OCI-LY3 (cell line): Measurements from ENCODE around the gene CRB3.

Experiments used
- H2AFZ ChIP-seq: fragments of 200-600, 300-600 bp; shearing (Covaris generic); 2 replicates; pipeline ENCODE4 v1.6.0; 2014; ENCODE audit warnings: antibody characterized with exemption, low read depth, low read length
- H3K27ac ChIP-seq: fragments of 200-600, 300-600 bp; sonication (generic); 2 replicates; pipeline ENCODE4 v1.5.1; 2014; ENCODE audit warnings: mild to moderate bottlenecking, low read length, moderate library complexity, mixed read lengths
- H3K27me3 ChIP-seq: fragments of 200-600, 300-600 bp; sonication (generic); 2 replicates; pipeline ENCODE4 v1.6.1; 2014; ENCODE audit warnings: low read depth, low read length, mixed read lengths
- H3K36me3 ChIP-seq: fragments of 200-600, 300-600 bp; sonication (generic); replicated peaks from 2 replicates; pipeline ENCODE3; 2014; ENCODE audit warnings: low read depth, low read length, mixed read lengths
- H3K4me1 ChIP-seq: fragments of 300-600, 200-600 bp; sonication (generic); 2 replicates; pipeline ENCODE4 v1.6.1; 2014; ENCODE audit warnings: low read length, mixed read lengths
- H3K4me2 ChIP-seq: fragments of 200-600, 300-600 bp; sonication (generic); 2 replicates; pipeline ENCODE4 v1.6.1; 2014; ENCODE audit warnings: low read length, mixed read lengths
- H3K4me3 ChIP-seq: fragments of 300-600, 200-600 bp; sonication (generic); 2 replicates; pipeline ENCODE4 v1.5.1; 2014; ENCODE audit warnings: antibody characterized with exemption, mild to moderate bottlenecking, low read length, moderate library complexity
- H3K79me2 ChIP-seq: fragments of 300-600, 200-600 bp; shearing (Covaris generic); 2 replicates; pipeline ENCODE4 v1.6.1; 2014; ENCODE audit warnings: mild to moderate bottlenecking, low read length, mixed read lengths
- H3K9ac ChIP-seq: fragments of 300-600, 200-600 bp; shearing (Covaris generic); 2 replicates; pipeline ENCODE4 v1.6.0; 2014; ENCODE audit warnings: mild to moderate bottlenecking, low read length, moderate library complexity
- H3K9me3 ChIP-seq: fragments of 200-600, 300-600 bp; shearing (Covaris generic); 2 replicates; pipeline ENCODE4 v1.6.1; 2014; ENCODE audit warnings: low read length, mixed read lengths; ENCODE audit not compliant: insufficient read depth
- H4K20me1 ChIP-seq: fragments of 200-600, 300-600 bp; sonication (generic); 2 replicates; pipeline ENCODE4 v1.6.1; 2016; ENCODE audit warnings: low read length, mixed read lengths; ENCODE audit not compliant: insufficient read depth
- CTCF ChIP-seq: fragments of 200-600, 300-600 bp; sonication (generic); IDR thresholded peaks from 2 replicates; pipeline ENCODE4 v1.5.1; 2014; ENCODE audit warnings: antibody characterized with exemption, low read length, low read depth
- EZH2phosphoT487 ChIP-seq: fragments of 200-600 bp; shearing (Covaris generic); IDR thresholded peaks from 2 replicates; pipeline ENCODE4 v1.6.1; 2018; ENCODE audit warnings: antibody characterized with exemption, mixed run types, low read depth

The CRB3 gene

GRCh38 chr19:6421075-6422014, 42.7 kb upstream of the CRB3 start:
- no peak for TF ChIP-seq CTCF
- no peak for TF ChIP-seq EZH2phosphoT487
- H4K20me1 ChIP-seq = peaks cover 72% of the 10 kb centered on the region
- no peak overlapping the region for H3K27ac ChIP-seq
- peaks cover 70% of the 10 kb centered on the region for H3K36me3 ChIP-seq
- peaks cover 81% of the 10 kb centered on the region for H3K79me2 ChIP-seq
- no peak overlapping the region for H3K4me2 ChIP-seq
- no peak overlapping the region for H3K4me3 ChIP-seq
- peaks cover 24% of the 10 kb centered on the region for H3K4me1 ChIP-seq
- no peak overlapping the region for H3K9ac ChIP-seq
- H2AFZ ChIP-seq = no peak overlapping the region
- H3K9me3 ChIP-seq = no peaks in the 10 kb centered on the region
- no peaks in the 10 kb centered on the region for H3K27me3 ChIP-seq

- Histone ChIP-seq H3K36me3 (peaks cover 52% of the 10 kb centered on the region), H3K4me2 (peak overlapping the region; percentile 90), H3K9ac (peak overlapping the region; percentile 90), H4K20me1 (peaks cover 55% of the 10 kb centered on the region), H3K27ac (peak overlapping the region; percentile 62), H2AFZ (no peak overlapping the region), H3K4me3 (peak overlapping the region; percentile 88), H3K79me2 (peaks cover 65% of the 10 kb centered on the region), H3K27me3 (no peaks in the 10 kb centered on the region), H3K4me1 (peaks cover 24% of the 10 kb centered on the region), H3K9me3 (no peaks in the 10 kb centered on the region)
- TF ChIP-seq CTCF (no peak), EZH2phosphoT487 (no peak)
Observed at GRCh38 chr19:6423499-6424194, 40.4 kb upstream of the CRB3 start.

- H3K4me2 ChIP-seq = peak within 1 kb of the TSS; percentile 90
- peak within 1 kb of the TSS; percentile 90 for H3K9ac ChIP-seq
- peaks cover 45% of the 10 kb centered on the region for H3K36me3 ChIP-seq
- peaks cover 26% of the 10 kb centered on the region for H3K4me1 ChIP-seq
- TF ChIP-seq CTCF (no peak), EZH2phosphoT487 (no peak)
- peak within 1 kb of the TSS; percentile 62 for H3K27ac ChIP-seq
- no peaks in the 10 kb centered on the region for H3K9me3 ChIP-seq
- peaks cover 47% of the 10 kb centered on the region for H4K20me1 ChIP-seq
- H3K27me3 ChIP-seq = no peaks in the 10 kb centered on the region
- H3K79me2 ChIP-seq = peaks cover 57% of the 10 kb centered on the region
- H2AFZ ChIP-seq = peak within 1 kb of the TSS; percentile 67
- H3K4me3 ChIP-seq = peak within 1 kb of the TSS; percentile 88
Observed at GRCh38 chr19:6424195-6424938, 39.7 kb upstream of the CRB3 start, which contains the start of gene KHSRP. TSS of gene KHSRP (minus strand) at chr19:6424811. CDS start at chr19:6424701, 110 bp downstream.
